ENCODE measurements around the gene NET1.

Gene NET1

GRCh38 chr10:5494611-5495010 lies 82.3 kb downstream of the NET1 start:
- no peak overlapping the region for H3K4me3 ChIP-seq (ENCODE audit: low read depth, low read length)
- in situ Hi-C loops (cut with HindIII; ENCODE audit: low sequenced_read_pairs): no loop called here

DNA sequence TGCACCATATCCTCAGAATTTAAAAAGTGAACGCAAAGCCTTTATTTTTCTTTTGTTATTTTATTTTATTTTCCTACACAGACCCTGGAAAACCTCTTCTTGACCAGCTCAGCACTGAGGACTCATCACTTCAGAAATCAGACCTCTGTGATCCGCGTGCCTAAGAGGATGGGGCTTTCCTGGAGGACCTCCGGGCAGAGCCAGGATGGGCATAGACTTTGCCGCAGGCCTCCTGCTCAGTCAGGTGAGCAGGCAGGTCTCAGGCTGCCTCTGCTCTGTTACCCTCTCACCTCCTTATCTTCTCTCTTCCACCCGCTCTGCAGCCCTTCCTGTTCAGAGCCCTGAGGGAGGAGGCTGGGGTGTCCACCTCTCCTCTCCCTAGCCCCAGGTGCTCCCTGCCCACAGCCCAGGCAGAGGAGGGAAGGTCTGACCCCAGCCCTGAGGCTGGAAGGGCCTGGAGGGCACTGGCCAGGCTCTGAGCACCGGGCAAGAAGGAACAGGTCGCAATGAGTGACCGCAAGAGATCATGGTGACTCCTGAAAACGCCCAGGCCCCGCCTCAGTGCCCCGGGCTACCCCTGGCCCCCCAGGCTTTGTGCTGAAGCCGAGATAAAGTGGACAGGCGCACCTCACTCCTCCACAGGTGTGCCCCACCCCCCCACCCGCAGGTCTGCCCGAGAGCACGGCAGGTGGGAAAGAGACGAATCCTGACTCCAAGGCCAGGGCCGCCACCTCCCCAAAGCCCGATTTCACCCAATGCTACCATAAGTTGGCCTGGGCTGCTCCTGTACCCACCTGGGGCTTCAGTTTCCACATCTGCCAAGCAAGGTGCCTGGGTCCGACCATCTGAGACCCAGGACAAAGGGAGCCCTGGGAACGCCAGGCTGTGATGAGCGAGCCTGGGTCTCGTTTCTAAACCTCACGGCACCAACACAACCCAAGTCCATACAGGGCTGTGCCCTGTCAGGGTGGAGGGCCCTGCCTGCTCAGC lies 84.2 kb downstream of the NET1 start:
- DNase-seq (ENCODE audit: low read depth, low spot score): no peak
- no peak overlapping the region for H3K4me3 ChIP-seq (ENCODE audit: low read depth, low read length)
- in situ Hi-C loops (cut with HindIII; ENCODE audit: low sequenced_read_pairs): no loop called here
- TF ChIP-seq, protein P1, sequence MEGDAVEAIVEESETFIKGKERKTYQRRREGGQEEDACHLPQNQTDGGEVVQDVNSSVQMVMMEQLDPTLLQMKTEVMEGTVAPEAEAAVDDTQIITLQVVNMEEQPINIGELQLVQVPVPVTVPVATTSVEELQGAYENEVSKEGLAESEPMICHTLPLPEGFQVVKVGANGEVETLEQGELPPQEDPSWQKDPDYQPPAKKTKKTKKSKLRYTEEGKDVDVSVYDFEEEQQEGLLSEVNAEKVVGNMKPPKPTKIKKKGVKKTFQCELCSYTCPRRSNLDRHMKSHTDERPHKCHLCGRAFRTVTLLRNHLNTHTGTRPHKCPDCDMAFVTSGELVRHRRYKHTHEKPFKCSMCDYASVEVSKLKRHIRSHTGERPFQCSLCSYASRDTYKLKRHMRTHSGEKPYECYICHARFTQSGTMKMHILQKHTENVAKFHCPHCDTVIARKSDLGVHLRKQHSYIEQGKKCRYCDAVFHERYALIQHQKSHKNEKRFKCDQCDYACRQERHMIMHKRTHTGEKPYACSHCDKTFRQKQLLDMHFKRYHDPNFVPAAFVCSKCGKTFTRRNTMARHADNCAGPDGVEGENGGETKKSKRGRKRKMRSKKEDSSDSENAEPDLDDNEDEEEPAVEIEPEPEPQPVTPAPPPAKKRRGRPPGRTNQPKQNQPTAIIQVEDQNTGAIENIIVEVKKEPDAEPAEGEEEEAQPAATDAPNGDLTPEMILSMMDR (IDR thresholded peaks at IDR 0.05; ENCODE audit: low read depth, low read length): no peak

More at GRCh38 chr10:5494611-5495010, 82.3 kb downstream of the NET1 start:
- DNase-seq (ENCODE audit: low read depth, low spot score): no peak
- TF ChIP-seq, protein P1 (IDR thresholded peaks at IDR 0.05; ENCODE audit: low read depth, low read length): no peak

DNA sequence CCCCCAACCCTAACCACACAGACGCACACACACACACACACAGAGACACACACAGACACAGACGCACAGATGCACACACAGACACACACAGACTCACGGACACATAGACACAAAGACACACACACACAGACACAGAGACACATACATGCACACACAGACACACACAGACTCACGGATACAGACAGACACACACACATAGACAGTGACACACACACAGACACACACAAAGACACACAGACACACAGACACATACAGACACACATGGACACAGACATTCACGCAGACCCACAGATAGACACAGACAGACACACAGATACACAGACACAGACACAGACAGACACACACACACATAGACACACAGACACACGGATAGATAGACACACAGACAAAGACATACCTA lies 84.9 kb downstream of the NET1 start:
- no peak overlapping the region for H3K4me3 ChIP-seq (ENCODE audit: low read depth, low read length)
- TF ChIP-seq, protein P1 (IDR thresholded peaks at IDR 0.05; ENCODE audit: low read depth, low read length): no peak

GRCh38 chr10:5497948-5498730 lies 85.8 kb downstream of the NET1 start:
- H3K4me3 ChIP-seq (ENCODE audit: low read depth, low read length): no peak overlapping the region
- in situ Hi-C loops (cut with HindIII; ENCODE audit: low sequenced_read_pairs): no loop called here
- TF ChIP-seq, protein P1 (IDR thresholded peaks at IDR 0.05; ENCODE audit: low read depth, low read length): no peak
- DNase-seq (ENCODE audit: low read depth, low spot score): no peak

More for the DNA sequence above, 84.9 kb downstream of the NET1 start:
- no peak for DNase-seq (ENCODE audit: low read depth, low spot score)
- in situ Hi-C loops (cut with HindIII; ENCODE audit: low sequenced_read_pairs): no loop called here

GRCh38 chr10:5498791-5499492 lies 86.6 kb downstream of the NET1 start:
- TF ChIP-seq, protein P1 (IDR thresholded peaks at IDR 0.05; ENCODE audit: low read depth, low read length): no peak
- in situ Hi-C loops (cut with HindIII; ENCODE audit: low sequenced_read_pairs): no loop called here
- no peak overlapping the region for H3K4me3 ChIP-seq (ENCODE audit: low read depth, low read length)
- no peak for DNase-seq (ENCODE audit: low read depth, low spot score)
